GM12878 (cell line): ENCODE results near the gene ZNF621. TPM values are rescaled to one million over a fixed set of nuclear protein-coding genes. Genes with fewer than 3 reads are reported as not detected.

ENCODE experiments used
- BRCA1 ChIP-seq: IDR thresholded peaks from 2 replicates; pipeline ENCODE4 v1.6.1; 2011; ENCODE audit warnings: low read depth, low read length, improper control_type of control experiment
- NFXL1 ChIP-seq: fragments of 450-650 bp; IDR thresholded peaks from 2 replicates; pipeline ENCODE4 v1.6.1; 2017; ENCODE audit warnings: antibody characterized with exemption, mild to moderate bottlenecking, borderline replicate concordance
- RAD51 ChIP-seq: fragments of 450-650 bp; IDR thresholded peaks from 2 replicates; pipeline ENCODE4 v1.6.1; 2016; ENCODE audit warnings: moderate library complexity, mild to moderate bottlenecking, inconsistent platforms
- SMC3 ChIP-seq: IDR thresholded peaks from 2 replicates; pipeline ENCODE4 v1.6.1; 2011; ENCODE audit warnings: low read length, improper control_type of control experiment, borderline replicate concordance
- USF1 ChIP-seq: IDR thresholded peaks from 2 replicates; pipeline ENCODE4 v1.6.1; 2011; ENCODE audit warnings: borderline replicate concordance, low read depth, mild to moderate bottlenecking, moderate library complexity, mixed read lengths, low read length; ENCODE audit not compliant: insufficient read depth; ENCODE audit errors: extremely low read length
- ZNF592 ChIP-seq: fragments of 450-650 bp; IDR thresholded peaks from 2 replicates; pipeline ENCODE4 v1.6.1; 2017; ENCODE audit warnings: mild to moderate bottlenecking, moderate library complexity
- ZNF687 ChIP-seq: fragments of 450-650 bp; IDR thresholded peaks from 2 replicates; pipeline ENCODE4 v1.6.1; 2017; ENCODE audit warnings: mild to moderate bottlenecking, moderate library complexity
- polyA plus RNA-seq, 11 experiments: library from polyadenylated mRNA; depleted of rRNA in 4 of 11; unstranded in 6 of 11; stranded (reverse) in 5 of 11; fragments of >200 nt; fragmentation: Nextera tagmentation in 4 of 11; fragmentation: Illumina TruSeq in 1 of 11; extraction: Ambion mirVana in 4 of 11; extraction: Trizol in 1 of 11; gene quantifications; 1 replicate in 1 of 11; 2 replicates in 10 of 11; pipeline versions ENCODE4 v1.2.1 to v1.2.3, GENCODE V29; 2011 to 2016; ENCODE audit warnings: inconsistent platforms in 2 of 11, missing spikeins in 2 of 11, low read depth in 1 of 11
- total RNA-seq, 4 experiments: library from RNA; depleted of rRNA in 3 of 4; stranded (reverse); fragments of >200 nt in 3 of 4; fragmentation: Illumina TruSeq in 1 of 4; extraction: Trizol in 1 of 4; gene quantifications; 2 replicates each; pipeline versions ENCODE4 v1.2.1 to v1.2.3, GENCODE V29; 2013 to 2021

Gene ZNF621
- total and polyA plus RNA-seq, 10 of the 15 experiments (the other 5 are each of a cell fraction or from before 2014, with no cell fraction given) = 2.9 to 26.3 (median 11.9) TPM

GRCh38 chr3:40494698-40495097 lies 30.1 kb upstream of the ZNF621 start (continued):
- TF ChIP-seq ZNF687 = no peak
- TF ChIP-seq USF1 = no peak
- no peak for TF ChIP-seq ZNF592
- TF ChIP-seq SMC3 = no peak
- TF ChIP-seq BRCA1 = no peak
- TF ChIP-seq RAD51 = no peak
- no peak for TF ChIP-seq NFXL1
- TF ChIP-seq, all 136 proteins: peak for 0
